GM18907 (cell line): ENCODE data around the gene GSK3B.
A peak's percentile ranks its signal among the peaks of the same experiment; 100 is the strongest.

Experiments used
- ATAC-seq: cut with Tn5 transposase; IDR thresholded peaks from one replicate; pipeline ENCODE4 v1.9.1; 2021; ENCODE audit warnings: mild to moderate bottlenecking, moderate library complexity; ENCODE audit not compliant: unreplicated experiment

The GSK3B gene

GRCh38 chr3:119790369-119790768, 303.9 kb downstream of the GSK3B start:
- ATAC-seq: no peak

GRCh38 chr3:119786409-119786808, 307.8 kb downstream of the GSK3B start:
- ATAC-seq: no peak

- no peak for ATAC-seq
Observed at GRCh38 chr3:119783883-119784282, 310.4 kb downstream of the GSK3B start.

GRCh38 chr3:119783255-119783654, 311.0 kb downstream of the GSK3B start:
- ATAC-seq: no peak

GRCh38 chr3:119782460-119782859, 311.8 kb downstream of the GSK3B start:
- no peak for ATAC-seq

GRCh38 chr3:119781330-119782198, 312.7 kb downstream of the GSK3B start, which contains the start of gene NR1I2:
Gene NR1I2 (plus strand): TSS chr3:119782101.
- no peak for ATAC-seq

GRCh38 chr3:119779731-119780383, 314.4 kb downstream of the GSK3B start:
- ATAC-seq: peak; percentile 90

GRCh38 chr3:119778811-119779210, 315.4 kb downstream of the GSK3B start:
- ATAC-seq: no peak

GRCh38 chr3:119778176-119778575, 316.1 kb downstream of the GSK3B start:
- ATAC-seq: no peak

- ATAC-seq: no peak
Observed at GRCh38 chr3:119776304-119776703, 317.9 kb downstream of the GSK3B start.

- peak; percentile 70 for ATAC-seq
Observed at GRCh38 chr3:119774444-119774843, 319.8 kb downstream of the GSK3B start.
